Chondrocyte (in vitro differentiated cells): ENCODE results near the gene CD47. TPM values are rescaled to one million over a fixed set of nuclear protein-coding genes. Genes with fewer than 3 reads are reported as not detected.

Experiments
- DNase-seq: peaks from one replicate; pipeline ENCODE4 v3.0.0; 2021; ENCODE audit warnings: mixed read lengths, low spot score
- H3K27ac Mint-ChIP-seq: one replicate; pipeline ENCODE4 v1.8.0; 2021; ENCODE audit warnings: mild to moderate bottlenecking, moderate library complexity, mixed read lengths; ENCODE audit not compliant: unreplicated experiment
- H3K27me3 Mint-ChIP-seq: 2 replicates; pipeline ENCODE4 v1.8.0; 2021; ENCODE audit warnings: low read depth, mixed read lengths
- H3K36me3 Mint-ChIP-seq: 2 replicates; pipeline ENCODE4 v1.8.0; 2021; ENCODE audit warnings: low read depth, mixed read lengths
- H3K4me1 Mint-ChIP-seq: 2 replicates; pipeline ENCODE4 v1.8.0; 2021; ENCODE audit warnings: low read depth, mild to moderate bottlenecking, mixed read lengths
- H3K4me3 Mint-ChIP-seq: one replicate; pipeline ENCODE4 v1.8.0; 2021; ENCODE audit warnings: mild to moderate bottlenecking, moderate library complexity, mixed read lengths; ENCODE audit not compliant: unreplicated experiment
- H3K9me3 Mint-ChIP-seq: 2 replicates; pipeline ENCODE4 v1.8.0; 2021; ENCODE audit warnings: low read depth, mixed read lengths
- CTCF ChIP-seq: fragments of 200-600 bp; sonication (generic); IDR thresholded peaks from 2 replicates; pipeline ENCODE4 v1.5.0; 2021; ENCODE audit warnings: antibody characterized with exemption, mild to moderate bottlenecking, moderate library complexity
- total RNA-seq: library from RNA; stranded (reverse); gene quantifications from 3 replicates; pipeline ENCODE4 v1.2.1, GENCODE V29; 2021

CD47 gene
- total RNA-seq, 1 donor from 2014 or later = 43.1 TPM

- Mint-ChIP-seq H3K27ac (no peak overlapping the region), H3K27me3 (no peaks in the 10 kb centered on the region), H3K4me1 (peaks cover 4% of the 10 kb centered on the region), H3K4me3 (no peak overlapping the region), H3K9me3 (no peaks in the 10 kb centered on the region), H3K36me3 (peaks cover 30% of the 10 kb centered on the region)
- no peak for TF ChIP-seq CTCF
- DNase-seq = no peak
Observed at GRCh38 chr3:108062051-108062450, 28.8 kb downstream of the CD47 start.

- H3K27me3 Mint-ChIP-seq = no peaks in the 10 kb centered on the region
- H3K4me3 Mint-ChIP-seq = no peak overlapping the region
- no peak for TF ChIP-seq CTCF
- no peak for DNase-seq
- H3K9me3 Mint-ChIP-seq = no peaks in the 10 kb centered on the region
- H3K36me3 Mint-ChIP-seq = peaks cover 28% of the 10 kb centered on the region
- H3K4me1 Mint-ChIP-seq = no peaks in the 10 kb centered on the region
- H3K27ac Mint-ChIP-seq = no peak overlapping the region
Observed at GRCh38 chr3:108060331-108060730, 30.5 kb downstream of the CD47 start.

GRCh38 chr3:108055931-108056330 lies 34.9 kb downstream of the CD47 start:
- Mint-ChIP-seq H3K4me3 (no peak overlapping the region), H3K27me3 (no peaks in the 10 kb centered on the region), H3K9me3 (no peaks in the 10 kb centered on the region), H3K4me1 (no peaks in the 10 kb centered on the region), H3K36me3 (peaks cover 37% of the 10 kb centered on the region), H3K27ac (no peak overlapping the region)
- DNase-seq = no peak
- no peak for TF ChIP-seq CTCF

GRCh38 chr3:108054935-108055334 lies 35.9 kb downstream of the CD47 start:
- Mint-ChIP-seq H3K4me1 (no peaks in the 10 kb centered on the region), H3K36me3 (peaks cover 30% of the 10 kb centered on the region), H3K9me3 (no peaks in the 10 kb centered on the region), H3K4me3 (no peak overlapping the region), H3K27ac (no peak overlapping the region), H3K27me3 (no peaks in the 10 kb centered on the region)
- TF ChIP-seq CTCF = no peak
- no peak for DNase-seq

- H3K27ac Mint-ChIP-seq = no peak overlapping the region
- no peak for TF ChIP-seq CTCF
- no peaks in the 10 kb centered on the region for H3K9me3 Mint-ChIP-seq
- no peaks in the 10 kb centered on the region for H3K4me1 Mint-ChIP-seq
- peaks cover 24% of the 10 kb centered on the region for H3K36me3 Mint-ChIP-seq
- DNase-seq = no peak
- H3K4me3 Mint-ChIP-seq = no peak overlapping the region
- no peaks in the 10 kb centered on the region for H3K27me3 Mint-ChIP-seq
Observed at GRCh38 chr3:108053483-108053882, 37.3 kb downstream of the CD47 start.
